ENCODE data around the gene RPL22. TPM values are rescaled to one million over a fixed set of nuclear protein-coding genes. Genes with fewer than 3 reads are reported as not detected.
A peak's percentile ranks its signal among the peaks of the same experiment; 100 is the strongest.
"Not testable (repeated sequence)": the region's sequence is repeated elsewhere in the genome, so short reads cannot be mapped to it uniquely, and the experiment has no call there.

Gene RPL22
- polyA plus RNA-seq, 6 donors from 2014 or later, result 148 to 237 (median 187) TPM

GRCh38 chr1:6221210-6221784 is 21.9 kb upstream of the RPL22 start:
- H3K27ac Mint-ChIP-seq, result no peak overlapping the region
- no peaks in the 10 kb centered on the region for H3K9me3 Mint-ChIP-seq
- H3K4me1 Mint-ChIP-seq, result peaks cover 0 to 4% (median 0%) of the 10 kb centered on the region in 3 donors
- ATAC-seq (ENCODE audit: low read depth in 2 of 2), result no peak
- no peak overlapping the region for H3K4me3 Mint-ChIP-seq
- DNase-seq, result no peak
- H3K36me3 Mint-ChIP-seq, result peaks cover 0 to 1% of the 10 kb centered on the region in 2 donors
- peaks cover 4 to 13% (median 12%) of the 10 kb centered on the region in 3 donors for H3K27me3 Mint-ChIP-seq

- Mint-ChIP-seq H3K36me3 (no peaks in the 10 kb centered on the region), H3K4me1 (peaks cover 0 to 4% (median 0%) of the 10 kb centered on the region in 3 donors), H3K9me3 (no peaks in the 10 kb centered on the region), H3K27me3 (peaks cover 4 to 23% (median 20%) of the 10 kb centered on the region in 3 donors), H3K27ac (no peak overlapping the region), H3K4me3 (peak overlapping the region in 1 of 8 donors; percentile 4)
- DNase-seq (no peak), ATAC-seq (ENCODE audit: low read depth in 2 of 2) (no peak)
These were observed 20.8 kb upstream of the RPL22 start for GRCh38 chr1:6220236-6220635.

GRCh38 chr1:6219641-6220040 is 20.2 kb upstream of the RPL22 start:
- DNase-seq; H3K27ac Mint-ChIP-seq; H3K9me3 Mint-ChIP-seq; H3K4me1 Mint-ChIP-seq; ATAC-seq (ENCODE audit: low read depth in 2 of 2); H3K4me3 Mint-ChIP-seq; H3K36me3 Mint-ChIP-seq: not testable (repeated sequence)
- H3K27me3 Mint-ChIP-seq, result peaks cover 4 to 29% (median 25%) of the 10 kb centered on the region in 3 donors

GRCh38 chr1:6218375-6219164 is 19.2 kb upstream of the RPL22 start:
- Mint-ChIP-seq H3K36me3 (no peaks in the 10 kb centered on the region), H3K27me3 (peaks cover 4 to 30% (median 25%) of the 10 kb centered on the region in 3 donors), H3K27ac (no peak overlapping the region), H3K4me1 (peaks cover 0 to 4% (median under 1%) of the 10 kb centered on the region in 3 donors), H3K4me3 (no peak overlapping the region), H3K9me3 (peaks cover 0 to 1% (median 0%) of the 10 kb centered on the region in 7 donors)
- DNase-seq (no peak), ATAC-seq (ENCODE audit: low read depth in 2 of 2) (no peak)

- H3K4me3 Mint-ChIP-seq, result peak overlapping the region in 3 of 8 donors; percentile 47 to 71 (median 48)
- peaks cover 0 to 1% (median 0%) of the 10 kb centered on the region in 7 donors for H3K9me3 Mint-ChIP-seq
- peaks cover 0 to 19% (median 10%) of the 10 kb centered on the region in 3 donors for H3K4me1 Mint-ChIP-seq
- H3K27me3 Mint-ChIP-seq, result peaks cover 17 to 68% (median 35%) of the 10 kb centered on the region in 3 donors
- DNase-seq (no peak), ATAC-seq (ENCODE audit: low read depth in 2 of 2) (no peak)
- H3K27ac Mint-ChIP-seq, result no peak overlapping the region
- no peaks in the 10 kb centered on the region for H3K36me3 Mint-ChIP-seq
These were observed 13.0 kb upstream of the RPL22 start for GRCh38 chr1:6212193-6212959.

- peaks cover 0 to 1% (median 0%) of the 10 kb centered on the region in 7 donors for H3K9me3 Mint-ChIP-seq
- ATAC-seq (ENCODE audit: low read depth in 2 of 2), result no peak
- no peak for DNase-seq
- no peaks in the 10 kb centered on the region for H3K36me3 Mint-ChIP-seq
- no peak overlapping the region for H3K4me3 Mint-ChIP-seq
- H3K4me1 Mint-ChIP-seq, result peaks cover 0 to 22% (median 10%) of the 10 kb centered on the region in 3 donors
- H3K27me3 Mint-ChIP-seq, result peaks cover 17 to 67% (median 35%) of the 10 kb centered on the region in 3 donors
- no peak overlapping the region for H3K27ac Mint-ChIP-seq
These were observed 12.3 kb upstream of the RPL22 start for GRCh38 chr1:6211731-6212130.

GRCh38 chr1:6210591-6211355 is 11.4 kb upstream of the RPL22 start:
- Mint-ChIP-seq H3K4me1 (peaks cover 0 to 26% (median 10%) of the 10 kb centered on the region in 3 donors), H3K27me3 (peaks cover 17 to 65% (median 35%) of the 10 kb centered on the region in 3 donors), H3K36me3 (no peaks in the 10 kb centered on the region), H3K9me3 (peaks cover 0 to 1% (median 0%) of the 10 kb centered on the region in 7 donors), H3K4me3 (peak overlapping the region in 2 of 8 donors; percentile 9 to 37), H3K27ac (no peak overlapping the region)
- no peak for ATAC-seq (ENCODE audit: low read depth in 2 of 2)
- DNase-seq, result no peak

- peak; percentile 25 to 27 for ATAC-seq (ENCODE audit: low read depth in 2 of 2)
- Mint-ChIP-seq H3K4me3 (peak overlapping the region in 6 of 8 donors; percentile 42 to 83 (median 69)), H3K36me3 (no peaks in the 10 kb centered on the region), H3K4me1 (peaks cover 0 to 26% (median 10%) of the 10 kb centered on the region in 3 donors), H3K27ac (no peak overlapping the region), H3K27me3 (peaks cover 21 to 57% (median 26%) of the 10 kb centered on the region in 3 donors), H3K9me3 (peaks cover 0 to under 1% (median 0%) of the 10 kb centered on the region in 7 donors)
- no peak for DNase-seq
These were observed 10.5 kb upstream of the RPL22 start for GRCh38 chr1:6209661-6210580.

- ATAC-seq (ENCODE audit: low read depth in 2 of 2), result peak; percentile 47 to 49
- H3K4me3 Mint-ChIP-seq, result peak overlapping the region; percentile 45 to 83 (median 69)
- H3K36me3 Mint-ChIP-seq, result no peaks in the 10 kb centered on the region
- peaks cover 0 to 2% (median 0%) of the 10 kb centered on the region in 7 donors for H3K9me3 Mint-ChIP-seq
- H3K27me3 Mint-ChIP-seq, result peaks cover 25 to 53% (median 25%) of the 10 kb centered on the region in 3 donors
- DNase-seq, result no peak
- H3K27ac Mint-ChIP-seq, result no peak overlapping the region
- H3K4me1 Mint-ChIP-seq, result peaks cover 0 to 29% (median 10%) of the 10 kb centered on the region in 3 donors
These were observed 9.6 kb upstream of the RPL22 start for GRCh38 chr1:6208723-6209660.

GRCh38 chr1:6207921-6208320 is 8.5 kb upstream of the RPL22 start:
- Mint-ChIP-seq H3K27me3 (peaks cover 23 to 53% (median 25%) of the 10 kb centered on the region in 3 donors), H3K27ac (no peak overlapping the region), H3K4me3 (peak overlapping the region in 5 of 8 donors; percentile 20 to 69 (median 45))

More at GRCh38 chr1:6207921-6208320, 8.5 kb upstream of the RPL22 start:
- Mint-ChIP-seq H3K36me3 (no peaks in the 10 kb centered on the region), H3K9me3 (peaks cover 0 to 2% (median 0%) of the 10 kb centered on the region in 7 donors), H3K4me1 (peaks cover 0 to 26% (median 10%) of the 10 kb centered on the region in 3 donors)
- DNase-seq (no peak), ATAC-seq (ENCODE audit: low read depth in 2 of 2) (no peak)

Measured in naive B cell (primary cell).